Trophoblast cell (in vitro differentiated cells and primary cell): ENCODE results near the gene PKD2L1.

ENCODE experiments used
- DNase-seq, 2 donors: peaks; one replicate each; pipeline ENCODE4 v3.0.0-alpha.2; 2016
- H2AFZ ChIP-seq: 2 replicates; pipeline ENCODE4 v1.6.1; 2013; ENCODE audit warnings: low read length, moderate library complexity, mild to moderate bottlenecking; ENCODE audit not compliant: insufficient read depth, poor library complexity
- H2AK5ac ChIP-seq: 2 replicates; pipeline ENCODE4 v1.6.1; 2013; ENCODE audit warnings: mild to moderate bottlenecking, low read length
- H2BK120ac ChIP-seq: 2 replicates; pipeline ENCODE4 v1.6.1; 2013; ENCODE audit warnings: low read length, mild to moderate bottlenecking, moderate library complexity; ENCODE audit not compliant: insufficient read depth, poor library complexity
- H2BK12ac ChIP-seq: 2 replicates; pipeline ENCODE4 v1.6.1; 2013; ENCODE audit warnings: mild to moderate bottlenecking, low read length, moderate library complexity
- H2BK5ac ChIP-seq: 2 replicates; pipeline ENCODE4 v1.6.1; 2013; ENCODE audit warnings: low read length, low read depth, moderate library complexity, mild to moderate bottlenecking; ENCODE audit not compliant: poor library complexity
- H3K14ac ChIP-seq: 2 replicates; pipeline ENCODE4 v1.6.1; 2013; ENCODE audit warnings: mild to moderate bottlenecking, low read length
- H3K18ac ChIP-seq: 2 replicates; pipeline ENCODE4 v1.6.1; 2013; ENCODE audit warnings: mild to moderate bottlenecking, low read length
- H3K23ac ChIP-seq: 2 replicates; pipeline ENCODE4 v1.6.1; 2013; ENCODE audit warnings: low read length
- H3K27ac ChIP-seq: 2 replicates; pipeline ENCODE4 v1.5.1; 2013; ENCODE audit warnings: low read depth, mild to moderate bottlenecking, inconsistent platforms, low read length, moderate library complexity
- H3K27me3 ChIP-seq: 2 replicates; pipeline ENCODE4 v1.6.1; 2013; ENCODE audit warnings: inconsistent platforms, mild to moderate bottlenecking, low read length, moderate library complexity; ENCODE audit not compliant: insufficient read depth
- H3K36me3 ChIP-seq, 2 experiments: 1 replicate in 1 of 2; 2 replicates in 1 of 2; pipeline ENCODE4 v1.6.1; 2013; ENCODE audit warnings: low read length in 2 of 2, mild to moderate bottlenecking in 2 of 2, moderate library complexity in 1 of 2; ENCODE audit not compliant: insufficient read depth in 2 of 2, control insufficient read depth in 1 of 2
- H3K4ac ChIP-seq: 2 replicates; pipeline ENCODE4 v1.6.1; 2013; ENCODE audit warnings: low read depth, mild to moderate bottlenecking, low read length, moderate library complexity
- H3K4me1 ChIP-seq, 2 experiments: 1 replicate in 1 of 2; 2 replicates in 1 of 2; pipeline ENCODE4 v1.6.1; 2013; ENCODE audit warnings: low read length in 2 of 2, mild to moderate bottlenecking in 2 of 2, moderate library complexity in 1 of 2; ENCODE audit not compliant: insufficient read depth in 2 of 2, control insufficient read depth in 1 of 2
- H3K4me2 ChIP-seq: 2 replicates; pipeline ENCODE4 v1.6.1; 2013; ENCODE audit warnings: inconsistent platforms, mild to moderate bottlenecking, low read length, moderate library complexity
- H3K4me3 ChIP-seq: 2 replicates; pipeline ENCODE4 v1.5.1; 2013; ENCODE audit warnings: mild to moderate bottlenecking, low read depth, low read length, inconsistent platforms
- H3K79me1 ChIP-seq: one replicate; pipeline ENCODE4 v1.6.1; 2013; ENCODE audit warnings: low read length
- H3K79me2 ChIP-seq: 2 replicates; pipeline ENCODE4 v1.6.1; 2013; ENCODE audit warnings: low read length, mild to moderate bottlenecking; ENCODE audit not compliant: control insufficient read depth, insufficient read depth, poor library complexity
- H3K9ac ChIP-seq: 2 replicates; pipeline ENCODE4 v1.6.1; 2013; ENCODE audit warnings: mild to moderate bottlenecking, low read length
- H3K9me3 ChIP-seq: 2 replicates; pipeline ENCODE4 v1.6.1; 2013; ENCODE audit warnings: low read depth, mild to moderate bottlenecking, control low read depth, inconsistent platforms, low read length; ENCODE audit not compliant: insufficient read depth
- H4K12ac ChIP-seq: 2 replicates; pipeline ENCODE4 v1.6.1; 2013; ENCODE audit warnings: low read depth, mild to moderate bottlenecking, low read length, moderate library complexity
- H4K8ac ChIP-seq: 2 replicates; pipeline ENCODE4 v1.6.1; 2013; ENCODE audit warnings: low read depth, mild to moderate bottlenecking, low read length, moderate library complexity
- H4K91ac ChIP-seq: one replicate; pipeline ENCODE4 v1.6.1; 2013; ENCODE audit warnings: low read depth, mild to moderate bottlenecking, low read length, moderate library complexity
- WGBS: extraction: QIAGEN DNeasy Blood & Tissue Kit; methylation state at CpG from one replicate; pipeline ENCODE4 v1.1.7; 2013; ENCODE audit warnings: missing lambda C conversion rate; ENCODE audit not compliant: insufficient read length, insufficient coverage; ENCODE audit errors: extremely low coverage; 5-methylcytosine and 5-hydroxymethylcytosine counted together

PKD2L1 gene

DNA sequence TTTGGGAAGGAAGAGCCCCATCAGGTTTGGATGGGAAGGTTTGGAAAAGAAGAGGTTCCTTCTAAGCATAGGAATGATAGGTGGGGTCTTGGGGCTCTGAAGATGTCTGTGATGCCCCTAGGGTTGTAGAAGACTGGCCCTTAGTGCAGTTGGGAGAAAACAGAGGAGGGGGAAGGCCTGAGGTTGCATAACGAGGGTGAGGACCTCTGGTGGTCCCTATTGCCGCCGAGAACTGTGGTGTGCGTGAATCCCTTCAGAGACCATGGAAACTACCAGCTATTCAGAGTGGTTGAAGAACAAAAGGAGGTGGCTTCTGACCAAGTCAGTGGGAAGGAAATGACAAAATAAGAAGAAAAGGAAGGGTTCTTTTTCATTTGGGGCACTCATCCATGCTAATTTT is 3.1 kb upstream of the PKD2L1 start:
- no peak overlapping the region for H3K9ac ChIP-seq
- H3K36me3 ChIP-seq, result no peaks in the 10 kb centered on the region
- H3K4me2 ChIP-seq, result no peak overlapping the region
- H3K4me1 ChIP-seq, result no peaks in the 10 kb centered on the region
- no peak overlapping the region for H2BK12ac ChIP-seq
- no peak overlapping the region for H3K18ac ChIP-seq
- no peak for DNase-seq
- no peak overlapping the region for H3K23ac ChIP-seq
- no peak overlapping the region for H4K8ac ChIP-seq
- H3K79me1 ChIP-seq, result no peaks in the 10 kb centered on the region
- peaks cover 1% of the 10 kb centered on the region for H3K9me3 ChIP-seq
- no peak overlapping the region for H2BK5ac ChIP-seq
- no peak overlapping the region for H3K4ac ChIP-seq
- no peak overlapping the region for H2AK5ac ChIP-seq
- no peak overlapping the region for H4K12ac ChIP-seq
- H3K27me3 ChIP-seq, result no peaks in the 10 kb centered on the region
- no CpG with 5 or more reads among the region's 4 CpGs for WGBS
- H3K79me2 ChIP-seq, result no peaks in the 10 kb centered on the region
- no peak overlapping the region for H2AFZ ChIP-seq
- no peak overlapping the region for H3K4me3 ChIP-seq
- no peak overlapping the region for H4K91ac ChIP-seq
- no peak overlapping the region for H3K14ac ChIP-seq
- H2BK120ac ChIP-seq, result no peak overlapping the region
- no peak overlapping the region for H3K27ac ChIP-seq

- H3K9ac ChIP-seq, result no peak overlapping the region
- H3K4me2 ChIP-seq, result no peak overlapping the region
- no peaks in the 10 kb centered on the region for H3K27me3 ChIP-seq
- H3K27ac ChIP-seq, result no peak overlapping the region
- peaks cover 1% of the 10 kb centered on the region for H3K9me3 ChIP-seq
- no peak overlapping the region for H2AK5ac ChIP-seq
- H4K91ac ChIP-seq, result no peak overlapping the region
- no peaks in the 10 kb centered on the region for H3K79me1 ChIP-seq
- H3K36me3 ChIP-seq, result no peaks in the 10 kb centered on the region
- H4K8ac ChIP-seq, result no peak overlapping the region
- no peak overlapping the region for H3K18ac ChIP-seq
- H4K12ac ChIP-seq, result no peak overlapping the region
- H3K23ac ChIP-seq, result no peak overlapping the region
- DNase-seq, result no peak
- H2BK12ac ChIP-seq, result no peak overlapping the region
- no CpG with 5 or more reads among the region's 5 CpGs for WGBS
- H3K4me1 ChIP-seq, result no peaks in the 10 kb centered on the region
- no peak overlapping the region for H2BK120ac ChIP-seq
- no peak overlapping the region for H3K4me3 ChIP-seq
- H3K79me2 ChIP-seq, result no peaks in the 10 kb centered on the region
- no peak overlapping the region for H2AFZ ChIP-seq
- H3K14ac ChIP-seq, result no peak overlapping the region
- H3K4ac ChIP-seq, result no peak overlapping the region
- H2BK5ac ChIP-seq, result no peak overlapping the region
Measured at GRCh38 chr10:100328198-100328597, 1.8 kb downstream of the PKD2L1 start.

- H3K18ac ChIP-seq, result no peak overlapping the region
- no peak overlapping the region for H3K27ac ChIP-seq
- H3K14ac ChIP-seq, result no peak overlapping the region
- no CpG with 5 or more reads among the region's 3 CpGs for WGBS
- no peak overlapping the region for H3K4ac ChIP-seq
- H3K27me3 ChIP-seq, result no peaks in the 10 kb centered on the region
- no peak overlapping the region for H2AK5ac ChIP-seq
- H3K9ac ChIP-seq, result no peak overlapping the region
- H2BK5ac ChIP-seq, result no peak overlapping the region
- no peak overlapping the region for H3K4me3 ChIP-seq
- no peak overlapping the region for H4K91ac ChIP-seq
- H3K9me3 ChIP-seq, result peaks cover 1% of the 10 kb centered on the region
- no peak overlapping the region for H4K8ac ChIP-seq
- no peak overlapping the region for H3K23ac ChIP-seq
- H3K4me2 ChIP-seq, result no peak overlapping the region
- H3K79me2 ChIP-seq, result no peaks in the 10 kb centered on the region
- H3K79me1 ChIP-seq, result no peaks in the 10 kb centered on the region
- H2BK12ac ChIP-seq, result no peak overlapping the region
- H3K36me3 ChIP-seq, result no peaks in the 10 kb centered on the region
- DNase-seq, result no peak
- H4K12ac ChIP-seq, result no peak overlapping the region
- H2AFZ ChIP-seq, result no peak overlapping the region
- H3K4me1 ChIP-seq, result no peaks in the 10 kb centered on the region
- no peak overlapping the region for H2BK120ac ChIP-seq
Measured at GRCh38 chr10:100327718-100328009, 2.4 kb downstream of the PKD2L1 start.

GRCh38 chr10:100327007-100327717 is 2.9 kb downstream of the PKD2L1 start:
- Histone ChIP-seq H3K18ac (no peak overlapping the region), H3K79me1 (no peaks in the 10 kb centered on the region), H2BK12ac (no peak overlapping the region), H3K4ac (no peak overlapping the region), H3K23ac (no peak overlapping the region), H2BK5ac (no peak overlapping the region), H4K8ac (no peak overlapping the region), H3K4me3 (no peak overlapping the region), H3K27ac (no peak overlapping the region), H4K91ac (no peak overlapping the region), H3K9ac (no peak overlapping the region), H3K27me3 (no peaks in the 10 kb centered on the region), H3K36me3 (no peaks in the 10 kb centered on the region), H3K79me2 (no peaks in the 10 kb centered on the region), H3K4me2 (no peak overlapping the region), H3K4me1 (no peaks in the 10 kb centered on the region), H2AK5ac (no peak overlapping the region), H3K14ac (no peak overlapping the region), H3K9me3 (peaks cover 1% of the 10 kb centered on the region), H4K12ac (no peak overlapping the region), H2AFZ (no peak overlapping the region), H2BK120ac (no peak overlapping the region)
- WGBS, result no CpG with 5 or more reads among the region's 8 CpGs
- DNase-seq, result no peak
